Caco-2 (cell line): ENCODE data around the gene DCTN3. TPM values are rescaled to one million over a fixed set of nuclear protein-coding genes. Genes with fewer than 3 reads are reported as not detected.

Source experiments
- BruUV-seq: library from RNA; stranded (reverse); fragments of 400-500 nt; replicated peaks from 2 replicates; lab custom pipeline; 2021; lab: Mats Ljungman, UMichigan
- CTCF ChIA-PET: fragments of 300-600 bp; sonication (Branson Sonifier 250); formaldehyde crosslinking; loops from one replicate; lab custom pipeline; 2022; ENCODE audit warnings: antibody characterized with exemption; lab: Charles Lee
- POLR2A ChIA-PET: fragments of 300-600 bp; sonication (Branson Sonifier 250); formaldehyde crosslinking; loops from one replicate; lab custom pipeline; 2022; ENCODE audit warnings: antibody characterized with exemption; lab: Charles Lee
- DNase-seq, 2 experiments: peaks; one replicate each; pipeline versions ENCODE4 v3.0.0 to v3.0.0-alpha.2; 2020 to 2022
- H3K27me3 ChIP-seq: replicated peaks from 2 replicates; pipeline ENCODE4 v1.6.0; 2011; ENCODE audit warnings: low read length; ENCODE audit not compliant: control insufficient read depth, insufficient read depth
- H3K36me3 ChIP-seq: 2 replicates; pipeline ENCODE4 v1.5.1; 2011; ENCODE audit warnings: low read length; ENCODE audit not compliant: control insufficient read depth, insufficient read depth
- H3K4me1 ChIP-seq: fragments of 250-450 bp; sonication (Bioruptor Pico); 2 replicates; pipeline ENCODE4 v1.5.1; 2020; ENCODE audit warnings: mild to moderate bottlenecking
- H3K4me3 ChIP-seq: 2 replicates; pipeline ENCODE4 v1.5.1; 2011; ENCODE audit warnings: low read depth, mild to moderate bottlenecking, control low read depth, low read length
- H3K9me3 ChIP-seq: fragments of 250-450 bp; sonication (Bioruptor Pico); 2 replicates; pipeline ENCODE4 v1.5.1; 2020; ENCODE audit warnings: mild to moderate bottlenecking, moderate library complexity
- H3K27ac Mint-ChIP-seq: one replicate; pipeline ENCODE4 v1.8.0; 2022; ENCODE audit warnings: mixed read lengths; ENCODE audit not compliant: unreplicated experiment
- H3K27me3 Mint-ChIP-seq: one replicate; pipeline ENCODE4 v1.8.0; 2022; ENCODE audit warnings: mixed read lengths; ENCODE audit not compliant: insufficient read depth, unreplicated experiment
- H3K36me3 Mint-ChIP-seq: one replicate; pipeline ENCODE4 v1.8.0; 2022; ENCODE audit warnings: mild to moderate bottlenecking, mixed read lengths; ENCODE audit not compliant: insufficient read depth, unreplicated experiment
- H3K4me1 Mint-ChIP-seq: one replicate; pipeline ENCODE4 v1.8.0; 2022; ENCODE audit warnings: low read depth, mixed read lengths; ENCODE audit not compliant: unreplicated experiment
- H3K4me3 Mint-ChIP-seq: one replicate; pipeline ENCODE4 v1.8.0; 2022; ENCODE audit warnings: mild to moderate bottlenecking, moderate library complexity, mixed read lengths; ENCODE audit not compliant: unreplicated experiment
- H3K9me3 Mint-ChIP-seq: one replicate; pipeline ENCODE4 v1.8.0; 2022; ENCODE audit warnings: mixed read lengths; ENCODE audit not compliant: unreplicated experiment
- intact Hi-C: fragments of 100-400 bp; cut with micrococcal nuclease; formaldehyde crosslinking; loops from one replicate; pipeline ENCODE4 v1.10.0; 2022; ENCODE audit not compliant: unreplicated experiment
- total RNA-seq: library from RNA; stranded (reverse); gene quantifications from 2 replicates; pipeline ENCODE4 v1.2.3, GENCODE V29; 2022
- TF ChIP-seq, protein P1 (sequence below), 2 experiments: fragments of 200-600 bp in 1 of 2; IDR thresholded peaks; 1 replicate in 1 of 2; 2 replicates in 1 of 2; pipeline versions ENCODE4 v1.5.1 to v1.8.0; 2011 to 2022; ENCODE audit warnings: antibody characterized with exemption in 1 of 2, control low read depth in 1 of 2, inconsistent platforms in 1 of 2, low read depth in 1 of 2, low read length in 1 of 2, mild to moderate bottlenecking in 1 of 2, moderate library complexity in 1 of 2; ENCODE audit not compliant: insufficient read depth in 1 of 2, severe bottlenecking in 1 of 2, unreplicated experiment in 1 of 2

The DCTN3 gene
- total RNA-seq, 1 experiment from 2014 or later, result 70.0 TPM

DNA sequence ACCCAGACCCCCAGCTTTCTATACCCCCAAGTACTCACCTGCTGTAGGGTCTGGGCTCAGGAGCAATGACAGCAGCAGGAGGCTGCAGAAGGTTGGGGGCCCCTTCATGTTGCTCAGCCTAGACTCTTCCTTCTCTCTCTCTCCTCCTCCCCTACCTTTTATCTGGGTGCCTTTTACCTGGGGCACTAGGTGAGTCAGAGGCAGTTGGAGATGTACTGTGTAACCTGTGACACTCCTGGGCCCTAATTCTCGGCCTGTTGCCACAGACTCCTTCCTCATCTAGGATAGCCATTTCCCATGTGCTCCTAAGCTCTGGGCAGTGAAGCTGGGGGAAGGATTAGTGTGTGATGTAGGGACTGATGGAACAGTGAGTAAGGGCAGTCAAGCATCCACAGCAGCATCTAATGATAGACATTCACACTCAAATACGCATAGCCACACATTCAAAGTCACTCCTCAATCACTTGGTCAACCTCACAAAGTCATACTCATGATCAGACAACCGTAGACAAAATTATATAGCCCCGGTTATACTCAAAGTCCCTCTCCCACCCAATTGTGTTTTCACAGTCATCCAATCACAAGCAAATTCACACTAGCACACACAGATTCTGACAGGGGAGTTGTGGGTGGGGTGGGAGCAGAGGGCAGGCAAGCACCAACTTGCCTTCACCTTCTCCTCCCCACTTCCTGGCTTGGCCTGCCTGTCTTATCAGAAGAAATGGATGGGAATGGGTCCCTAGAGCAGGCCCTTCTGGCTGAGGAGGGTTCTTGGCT lies 42.4 kb upstream of the DCTN3 start, which contains the start of gene CCL27:
TSS of gene CCL27 (minus strand) at position 132 of the 777 bp plus-strand sequence. CDS start at position 108, 24 bp downstream.
- POLR2A ChIA-PET, result interaction anchor here (0.5 kb wide), 1 partner anchor 190 kb away, joined by 3 read pairs; no protein-coding TSS in a partner anchor
- no TSS peak for BruUV-seq
- H3K9me3 Mint-ChIP-seq, result no peaks in the 10 kb centered on the region
- H3K27ac Mint-ChIP-seq, result peak within 1 kb of the TSS; percentile 56
- Histone ChIP-seq H3K36me3 (no peaks in the 10 kb centered on the region), H3K4me1 (peaks cover 15% of the 10 kb centered on the region), H3K9me3 (no peaks in the 10 kb centered on the region), H3K27me3 (no peaks in the 10 kb centered on the region), H3K4me3 (no peak within 1 kb of the TSS)
- CTCF ChIA-PET, result interaction anchor here (0.7 kb wide), 1 partner anchor 460 kb away, joined by 3 read pairs; no protein-coding TSS in a partner anchor
- TF ChIP-seq, protein P1, sequence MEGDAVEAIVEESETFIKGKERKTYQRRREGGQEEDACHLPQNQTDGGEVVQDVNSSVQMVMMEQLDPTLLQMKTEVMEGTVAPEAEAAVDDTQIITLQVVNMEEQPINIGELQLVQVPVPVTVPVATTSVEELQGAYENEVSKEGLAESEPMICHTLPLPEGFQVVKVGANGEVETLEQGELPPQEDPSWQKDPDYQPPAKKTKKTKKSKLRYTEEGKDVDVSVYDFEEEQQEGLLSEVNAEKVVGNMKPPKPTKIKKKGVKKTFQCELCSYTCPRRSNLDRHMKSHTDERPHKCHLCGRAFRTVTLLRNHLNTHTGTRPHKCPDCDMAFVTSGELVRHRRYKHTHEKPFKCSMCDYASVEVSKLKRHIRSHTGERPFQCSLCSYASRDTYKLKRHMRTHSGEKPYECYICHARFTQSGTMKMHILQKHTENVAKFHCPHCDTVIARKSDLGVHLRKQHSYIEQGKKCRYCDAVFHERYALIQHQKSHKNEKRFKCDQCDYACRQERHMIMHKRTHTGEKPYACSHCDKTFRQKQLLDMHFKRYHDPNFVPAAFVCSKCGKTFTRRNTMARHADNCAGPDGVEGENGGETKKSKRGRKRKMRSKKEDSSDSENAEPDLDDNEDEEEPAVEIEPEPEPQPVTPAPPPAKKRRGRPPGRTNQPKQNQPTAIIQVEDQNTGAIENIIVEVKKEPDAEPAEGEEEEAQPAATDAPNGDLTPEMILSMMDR (IDR thresholded peaks at IDR 0.05; ENCODE audit: insufficient read depth in 1 of 2, low read depth in 1 of 2, low read length in 1 of 2, severe bottlenecking in 1 of 2, unreplicated experiment in 1 of 2), result no peak
- H3K36me3 Mint-ChIP-seq, result no peaks in the 10 kb centered on the region
- no peak within 1 kb of the TSS for H3K4me3 Mint-ChIP-seq
- H3K4me1 Mint-ChIP-seq, result peaks cover 28% of the 10 kb centered on the region
- H3K27me3 Mint-ChIP-seq, result no peaks in the 10 kb centered on the region
- intact Hi-C loops, result no loop called here
- no peak for DNase-seq

DNA sequence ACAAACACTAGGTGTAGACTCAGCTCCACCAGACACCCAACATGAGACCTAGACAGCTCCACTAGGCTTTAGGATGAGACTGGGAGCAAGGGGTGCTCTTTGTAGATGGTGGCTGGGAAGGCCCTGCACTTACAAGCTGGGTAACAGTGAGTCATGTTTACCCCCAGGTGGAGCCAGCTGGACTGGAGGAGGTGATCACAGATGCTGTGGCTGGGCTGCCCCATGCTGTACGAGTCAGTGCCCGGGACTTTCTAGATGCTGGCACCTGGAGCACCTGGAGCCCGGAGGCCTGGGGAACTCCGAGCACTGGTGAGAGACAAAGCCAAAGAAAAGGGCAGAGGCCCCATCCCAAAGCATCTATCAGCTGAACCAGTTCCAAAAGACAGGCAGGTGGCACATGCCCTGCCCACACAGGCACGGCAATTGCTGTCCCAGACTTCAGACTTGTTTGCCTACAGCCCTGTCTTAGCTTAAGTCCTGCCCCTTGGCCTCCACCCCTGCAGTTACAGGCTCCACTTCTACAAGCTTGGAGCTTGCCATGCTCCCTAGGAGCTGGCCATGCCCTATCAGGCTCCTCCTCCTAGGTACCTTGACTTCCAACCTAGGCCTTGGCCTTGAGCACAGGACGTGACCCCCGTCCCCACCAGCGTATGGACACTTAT lies 39.4 kb upstream of the DCTN3 start:
- no peaks in the 10 kb centered on the region for H3K9me3 Mint-ChIP-seq
- no TSS peak for BruUV-seq
- H3K36me3 Mint-ChIP-seq, result no peaks in the 10 kb centered on the region
- peaks cover 11% of the 10 kb centered on the region for H3K4me1 ChIP-seq
- DNase-seq, result no peak
- TF ChIP-seq, protein P1 (IDR thresholded peaks at IDR 0.05; ENCODE audit: insufficient read depth in 1 of 2, low read depth in 1 of 2, low read length in 1 of 2, severe bottlenecking in 1 of 2, unreplicated experiment in 1 of 2), result no peak
- H3K36me3 ChIP-seq, result no peaks in the 10 kb centered on the region
- CTCF ChIA-PET, result interaction anchor here (2.4 kb wide), 1 partner anchor 13 kb away, joined by 6 read pairs; the partner anchor contains the start of gene GALT
- no peak overlapping the region for H3K4me3 Mint-ChIP-seq
- H3K27me3 Mint-ChIP-seq, result no peaks in the 10 kb centered on the region
- H3K4me3 ChIP-seq, result no peak overlapping the region
- no peaks in the 10 kb centered on the region for H3K9me3 ChIP-seq
- POLR2A ChIA-PET, result no interaction called here
- intact Hi-C loops, result loop anchor here (10.0 kb wide), 1 partner anchor 45 kb away; no protein-coding TSS in a partner anchor
- no peaks in the 10 kb centered on the region for H3K27me3 ChIP-seq
- H3K27ac Mint-ChIP-seq, result no peak overlapping the region
- peaks cover 19% of the 10 kb centered on the region for H3K4me1 Mint-ChIP-seq

DNA sequence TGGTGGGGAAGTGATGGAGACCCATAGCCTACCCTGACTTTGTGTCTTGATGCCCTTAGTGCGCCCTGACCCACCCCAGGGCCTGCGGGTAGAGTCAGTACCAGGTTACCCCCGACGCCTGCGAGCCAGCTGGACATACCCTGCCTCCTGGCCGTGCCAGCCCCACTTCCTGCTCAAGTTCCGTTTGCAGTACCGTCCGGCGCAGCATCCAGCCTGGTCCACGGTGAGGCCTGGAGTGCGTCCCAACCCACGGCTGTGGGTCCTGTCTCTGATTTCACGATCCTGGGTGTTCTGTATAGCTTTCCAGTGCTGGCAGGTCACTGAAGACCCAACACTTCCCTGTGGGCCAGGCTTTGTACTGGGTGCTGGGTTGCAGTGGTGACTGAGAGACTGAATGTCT lies 38.2 kb upstream of the DCTN3 start:
- Mint-ChIP-seq H3K36me3 (no peaks in the 10 kb centered on the region), H3K4me3 (no peak overlapping the region), H3K9me3 (no peaks in the 10 kb centered on the region), H3K4me1 (peaks cover 10% of the 10 kb centered on the region), H3K27ac (no peak overlapping the region), H3K27me3 (no peaks in the 10 kb centered on the region)
- Histone ChIP-seq H3K4me3 (no peak overlapping the region), H3K9me3 (no peaks in the 10 kb centered on the region), H3K4me1 (peaks cover 7% of the 10 kb centered on the region), H3K27me3 (no peaks in the 10 kb centered on the region), H3K36me3 (no peaks in the 10 kb centered on the region)
- ChIA-PET CTCF (no interaction called here), POLR2A (no interaction called here)
- TF ChIP-seq, protein P1 (IDR thresholded peaks at IDR 0.05; ENCODE audit: insufficient read depth in 1 of 2, low read depth in 1 of 2, low read length in 1 of 2, severe bottlenecking in 1 of 2, unreplicated experiment in 1 of 2), result no peak
- no TSS peak for BruUV-seq
- DNase-seq, result no peak
- intact Hi-C loops, result loop anchor here (10.0 kb wide), 1 partner anchor 46 kb away; no protein-coding TSS in a partner anchor
